K562 (cell line): ENCODE results near the gene TWIST1. TPM values are rescaled to one million over a fixed set of nuclear protein-coding genes. Genes with fewer than 3 reads are reported as not detected.

Experiments
- ATAC-seq: fragments of 200-7000 bp; cut with Tn5 transposase; 3 replicates; pipeline ENCODE4 v1.9.1; 2020; ENCODE audit warnings: moderate library complexity
- BruUV-seq: library from RNA; stranded (reverse); fragments of 400-500 nt; replicated peaks from 2 replicates; lab custom pipeline; 2021; lab: Mats Ljungman, UMichigan
- CTCF ChIA-PET: fragments of 300-600 bp; formaldehyde crosslinking; extraction: SDS; loops from one replicate; lab custom pipeline; 2021; ENCODE audit warnings: low intra/inter-chr PET ratio; lab: Yijun Ruan, JAX
- POLR2A ChIA-PET: fragments of 300-600, 350-650 bp; sonication (Branson Sonifier 250); formaldehyde crosslinking; extraction: SDS; loops from one replicate; lab custom pipeline; 2021; ENCODE audit warnings: antibody characterized with exemption, inconsistent platforms; lab: Yijun Ruan, JAX
- DNase-seq, 4 experiments: peaks; one replicate each; pipeline versions ENCODE4 v3.0.0 to v3.0.0-alpha.2; 2011 to 2018; ENCODE audit warnings: low spot score in 3 of 4, mixed read lengths in 3 of 4; ENCODE audit errors: extremely low read depth in 1 of 4
- FAIRE-seq: peaks from 2 replicates; lab custom pipeline; 2011; peaks lifted over from hg19 to GRCh38; lab: Jason Lieb, UNC
- H2AFZ ChIP-seq: 2 replicates; pipeline ENCODE4 v1.6.0; 2011; ENCODE audit warnings: low read depth, low read length, control low read depth, inconsistent platforms
- H3K27ac ChIP-seq: fragments of 200-600 bp; 3 replicates; pipeline ENCODE4 v1.8.0; 2011; ENCODE audit warnings: low read depth, mild to moderate bottlenecking, control low read depth, inconsistent platforms, low read length, moderate library complexity, mixed read lengths; ENCODE audit errors: extremely low read depth
- H3K27me3 ChIP-seq, 2 experiments: fragments of 300-600 bp in 1 of 2; 2 replicates in 1 of 2; 3 replicates in 1 of 2; pipeline versions ENCODE4 v1.6.0 to v1.8.0; 2011; ENCODE audit warnings: inconsistent platforms in 2 of 2, low read length in 2 of 2, mild to moderate bottlenecking in 1 of 2, mixed read lengths in 1 of 2, moderate library complexity in 1 of 2; ENCODE audit not compliant: control insufficient read depth in 2 of 2, insufficient read depth in 2 of 2
- H3K36me3 ChIP-seq: fragments of 300-600 bp; 3 replicates; pipeline ENCODE4 v1.8.0; 2011; ENCODE audit warnings: mild to moderate bottlenecking, low read length, inconsistent platforms; ENCODE audit not compliant: control insufficient read depth, insufficient read depth
- H3K4me1 ChIP-seq, 2 experiments: fragments of 200-600 bp in 1 of 2; replicated peaks in 1 of 2; 2 replicates in 1 of 2; 3 replicates in 1 of 2; pipeline versions ENCODE4 v1.5.1 to v1.8.0; 2011; ENCODE audit warnings: inconsistent platforms in 2 of 2, low read length in 2 of 2, mild to moderate bottlenecking in 1 of 2, mixed read lengths in 1 of 2, moderate library complexity in 1 of 2; ENCODE audit not compliant: control insufficient read depth in 2 of 2, insufficient read depth in 2 of 2
- H3K4me2 ChIP-seq: 2 replicates; pipeline ENCODE4 v1.6.1; 2011; ENCODE audit warnings: low read length, control low read depth, inconsistent platforms, mixed read lengths; ENCODE audit not compliant: insufficient read depth
- H3K4me3 ChIP-seq: fragments of 200-600 bp; sonication (generic), shearing (Covaris generic); 2 replicates; pipeline ENCODE4 v1.5.1; 2016; ENCODE audit warnings: control low read depth, inconsistent platforms
- H3K79me2 ChIP-seq: fragments of 200-600 bp; 3 replicates; pipeline ENCODE4 v1.8.0; 2011; ENCODE audit warnings: low read length, inconsistent platforms; ENCODE audit not compliant: control insufficient read depth, insufficient read depth
- H3K9ac ChIP-seq, 2 experiments: 2 replicates each; pipeline versions ENCODE4 v1.6.0 to v1.6.1; 2011; ENCODE audit warnings: low read depth in 2 of 2, low read length in 2 of 2, control low read depth in 1 of 2, inconsistent platforms in 1 of 2, mild to moderate bottlenecking in 1 of 2, mixed read lengths in 1 of 2; ENCODE audit not compliant: insufficient read depth in 1 of 2
- H3K9me1 ChIP-seq: one replicate; pipeline ENCODE4 v1.6.0; 2011; ENCODE audit warnings: inconsistent platforms, mild to moderate bottlenecking, low read length, moderate library complexity; ENCODE audit not compliant: control insufficient read depth, insufficient read depth
- H3K9me3 ChIP-seq: replicated peaks from 2 replicates; pipeline ENCODE4 v1.5.1; 2011; ENCODE audit warnings: low read depth, low read length, inconsistent platforms; ENCODE audit not compliant: control insufficient read depth, insufficient read depth
- H4K20me1 ChIP-seq: replicated peaks from 2 replicates; pipeline ENCODE4 v1.6.1; 2011; ENCODE audit warnings: low read length, inconsistent platforms, mixed read lengths; ENCODE audit not compliant: control insufficient read depth, insufficient read depth
- ADNP ChIP-seq: fragments of 200-800 bp; sonication (Bioruptor generic); IDR thresholded peaks from 2 replicates; pipeline ENCODE4 v1.6.1; 2016; ENCODE audit warnings: missing genetic modification characterization, missing compliant biosample characterization
- CBX8 ChIP-seq: fragments of 200-600 bp; sonication (generic); IDR thresholded peaks from 2 replicates; pipeline ENCODE4 v1.6.1; 2012; ENCODE audit warnings: borderline replicate concordance, mixed run types, low read depth, mild to moderate bottlenecking, moderate library complexity, mixed read lengths, low read length, control low read depth, inconsistent platforms; ENCODE audit not compliant: poor library complexity, severe bottlenecking; ENCODE audit errors: extremely low read depth
- ETV1 ChIP-seq: fragments of 450-650 bp; conservative IDR thresholded peaks from 2 replicates; pipeline ENCODE4 v1.6.1; 2016; ENCODE audit warnings: missing genetic modification characterization, control low read depth, low read depth, missing compliant biosample characterization
- KDM2B ChIP-seq: fragments of 250-450 bp; sonication (Bioruptor Pico); IDR thresholded peaks from 2 replicates; pipeline ENCODE4 v1.8.0; 2021; ENCODE audit warnings: mild to moderate bottlenecking, moderate library complexity
- MCM2 ChIP-seq: fragments of 450-650 bp; IDR thresholded peaks from 2 replicates; pipeline ENCODE4 v1.6.1; 2017; ENCODE audit warnings: low read depth, mild to moderate bottlenecking
- MYC ChIP-seq, 2 experiments: fragments of 250-450 bp in 1 of 2; sonication (Bioruptor Pico) in 1 of 2; IDR thresholded peaks; 2 replicates each; pipeline versions ENCODE4 v1.5.1 to v1.6.1; 2012 to 2021; ENCODE audit warnings: low read depth in 2 of 2, borderline replicate concordance in 1 of 2, improper control_type of control experiment in 1 of 2, low read length in 1 of 2, mild to moderate bottlenecking in 1 of 2, moderate library complexity in 1 of 2
- NFYB ChIP-seq: IDR thresholded peaks from 2 replicates; pipeline ENCODE4 v1.6.1; 2011; ENCODE audit warnings: mild to moderate bottlenecking, moderate library complexity; ENCODE audit not compliant: insufficient read length; ENCODE audit errors: extremely low read depth
- PCBP2 ChIP-seq: fragments of 200-400 bp; formaldehyde crosslinking; IDR thresholded peaks from 2 replicates; pipeline ENCODE4 v1.6.1; 2018; ENCODE audit warnings: low read length, low read depth, mild to moderate bottlenecking, moderate library complexity; ENCODE audit not compliant: poor library complexity, severe bottlenecking
- POLR3A ChIP-seq: IDR thresholded peaks from 2 replicates; pipeline ENCODE4 v1.6.1; 2011; ENCODE audit warnings: borderline replicate concordance, mild to moderate bottlenecking, moderate library complexity; ENCODE audit not compliant: insufficient read length, insufficient read depth; ENCODE audit errors: extremely low read depth
- SRSF3 ChIP-seq: fragments of 200-400 bp; formaldehyde crosslinking; IDR thresholded peaks from 2 replicates; pipeline ENCODE4 v1.6.1; 2016; ENCODE audit warnings: mild to moderate bottlenecking, low read length, moderate library complexity; ENCODE audit not compliant: insufficient read depth
- ZKSCAN8 ChIP-seq: fragments of 200-800 bp; sonication (Bioruptor generic); IDR thresholded peaks from 2 replicates; pipeline ENCODE4 v1.6.1; 2016; ENCODE audit warnings: missing genetic modification characterization, missing compliant biosample characterization
- ZNF398 ChIP-seq: fragments of 250-450 bp; sonication (Bioruptor Pico); IDR thresholded peaks from 2 replicates; pipeline ENCODE4 v1.8.0; 2021; ENCODE audit warnings: moderate library complexity, mild to moderate bottlenecking, inconsistent platforms
- WGBS: fragments of 100-300 bp; shearing (Covaris generic); methylation state at CpG from one replicate; pipeline ENCODE4 v1.1.6; 2016; ENCODE audit warnings: low coverage, mixed read lengths; ENCODE audit not compliant: insufficient coverage; ENCODE audit errors: missing lambda C conversion rate; 5-methylcytosine and 5-hydroxymethylcytosine counted together
- in situ Hi-C: fragments of 300-500 bp; cut with MboI; formaldehyde crosslinking; loops from 4 replicates; pipeline ENCODE4 v1.15.0; 2018; ENCODE audit warnings: inconsistent platforms, mixed read lengths
- intact Hi-C: fragments of 100-400 bp; cut with micrococcal nuclease; formaldehyde crosslinking; loops from 2 replicates; pipeline ENCODE4 v1.14.2; 2022
- polyA plus RNA-seq, 8 experiments: library from polyadenylated mRNA; depleted of rRNA in 4 of 8; stranded (reverse) in 5 of 8; unstranded in 3 of 8; fragments of >200 nt; fragmentation: Nextera tagmentation in 2 of 8; fragmentation: Illumina TruSeq in 1 of 8; extraction: Ambion mirVana in 2 of 8; extraction: Trizol in 1 of 8; gene quantifications; 2 replicates each; pipeline versions ENCODE4 v1.2.1 to v1.2.3, GENCODE V29; 2011 to 2014; ENCODE audit warnings: inconsistent platforms in 1 of 8, missing spikeins in 1 of 8
- total RNA-seq, 7 experiments: library from RNA; depleted of rRNA in 6 of 7; stranded (reverse); fragments of >200 nt in 6 of 7; fragmentation: Illumina TruSeq in 2 of 7; extraction: Trizol in 2 of 7; gene quantifications; 2 replicates each; pipeline versions ENCODE4 v1.2.1 to v1.2.3, GENCODE V29; 2011 to 2021; ENCODE audit warnings: low replicate concordance in 1 of 7
- TF ChIP-seq, protein P1 (sequence below): fragments of 450-650 bp; IDR thresholded peaks from 2 replicates; pipeline ENCODE4 v1.6.1; 2016; ENCODE audit warnings: missing biosample characterization, missing genetic modification characterization

The TWIST1 gene
- total and polyA plus RNA-seq, 9 of the 15 experiments (the other 6 are each of a cell fraction or from before 2014, with no cell fraction given) = 0.10 to 0.86 (median 0.15) TPM; not detected in 2

GRCh38 chr7:19133886-19134285, 16.4 kb upstream of the TWIST1 start:
- Histone ChIP-seq H3K36me3 (no peaks in the 10 kb centered on the region), H3K27ac (no peak overlapping the region), H3K79me2 (no peaks in the 10 kb centered on the region), H3K4me1 (no peaks in the 10 kb centered on the region), H3K9me1 (no peaks in the 10 kb centered on the region), H4K20me1 (no peaks in the 10 kb centered on the region), H3K9me3 (no peaks in the 10 kb centered on the region), H3K4me2 (no peak overlapping the region), H3K9ac (no peak overlapping the region), H3K27me3 (no peaks in the 10 kb centered on the region), H2AFZ (no peak overlapping the region), H3K4me3 (no peak overlapping the region)
- TF ChIP-seq ZNF398 = no peak
- no peak for TF ChIP-seq NFYB
- TF ChIP-seq PCBP2 = no peak
- 3% methylated on average over 4 of the region's 4 CpGs for WGBS
- ChIA-PET CTCF (no interaction called here), POLR2A (no interaction called here)
- no TSS peak for BruUV-seq
- intact Hi-C loops (no loop called here), in situ Hi-C loops (no loop called here)
- no peak for DNase-seq
- FAIRE-seq = no peak
- ATAC-seq = no peak

- H3K9ac ChIP-seq = no peak overlapping the region
- CTCF ChIA-PET = no interaction called here
- H3K27me3 ChIP-seq = no peaks in the 10 kb centered on the region
- H3K4me1 ChIP-seq = no peaks in the 10 kb centered on the region
- no TSS peak for BruUV-seq
- no peak for DNase-seq
- no peaks in the 10 kb centered on the region for H3K79me2 ChIP-seq
- no peaks in the 10 kb centered on the region for H3K36me3 ChIP-seq
- no peak overlapping the region for H3K4me3 ChIP-seq
- no peaks in the 10 kb centered on the region for H3K9me1 ChIP-seq
- in situ Hi-C loops = no loop called here
- no peak overlapping the region for H3K4me2 ChIP-seq
- no peaks in the 10 kb centered on the region for H3K9me3 ChIP-seq
- FAIRE-seq = no peak
- no peak for ATAC-seq
- no peak overlapping the region for H2AFZ ChIP-seq
- no peaks in the 10 kb centered on the region for H4K20me1 ChIP-seq
- POLR2A ChIA-PET = no interaction called here
- no peak overlapping the region for H3K27ac ChIP-seq
- intact Hi-C loops = no loop called here
- WGBS = 0% methylated on average over 4 of the region's 4 CpGs
- no peak for TF ChIP-seq SRSF3
- TF ChIP-seq ADNP (tag) = no peak
- no peak for TF ChIP-seq ETV1 (tag)
- no peak for TF ChIP-seq KDM2B (CRISPR knock-in tag)
- TF ChIP-seq MYC (IDR thresholded peaks at IDR 0.05; ENCODE audit: low read depth, low read length) = no peak
- TF ChIP-seq MYC (CRISPR knock-in tag; IDR thresholded peaks at IDR 0.05; ENCODE audit: borderline replicate concordance, low read depth) = no peak
- TF ChIP-seq MCM2 = no peak
- TF ChIP-seq CBX8 = no peak
- TF ChIP-seq POLR3A = no peak
- no peak for TF ChIP-seq ZKSCAN8
- TF ChIP-seq, protein P1, sequence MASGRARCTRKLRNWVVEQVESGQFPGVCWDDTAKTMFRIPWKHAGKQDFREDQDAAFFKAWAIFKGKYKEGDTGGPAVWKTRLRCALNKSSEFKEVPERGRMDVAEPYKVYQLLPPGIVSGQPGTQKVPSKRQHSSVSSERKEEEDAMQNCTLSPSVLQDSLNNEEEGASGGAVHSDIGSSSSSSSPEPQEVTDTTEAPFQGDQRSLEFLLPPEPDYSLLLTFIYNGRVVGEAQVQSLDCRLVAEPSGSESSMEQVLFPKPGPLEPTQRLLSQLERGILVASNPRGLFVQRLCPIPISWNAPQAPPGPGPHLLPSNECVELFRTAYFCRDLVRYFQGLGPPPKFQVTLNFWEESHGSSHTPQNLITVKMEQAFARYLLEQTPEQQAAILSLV (tag) = no peak
These were observed 16.0 kb upstream of the TWIST1 start for GRCh38 chr7:19133390-19133789.
